SK-N-MC (cell line): Measurements from ENCODE around the gene KCNQ1.

ENCODE experiments used
- EZH2 ChIP-seq: fragments of 200-600 bp; sonication (generic); IDR thresholded peaks from one replicate; pipeline ENCODE4 v1.6.1; 2017; ENCODE audit warnings: antibody characterized with exemption
- POLR2AphosphoS5 ChIP-seq: IDR thresholded peaks from 2 replicates; pipeline ENCODE4 v1.6.1; 2012; ENCODE audit warnings: mild to moderate bottlenecking, low read depth, low read length, borderline replicate concordance

DNA sequence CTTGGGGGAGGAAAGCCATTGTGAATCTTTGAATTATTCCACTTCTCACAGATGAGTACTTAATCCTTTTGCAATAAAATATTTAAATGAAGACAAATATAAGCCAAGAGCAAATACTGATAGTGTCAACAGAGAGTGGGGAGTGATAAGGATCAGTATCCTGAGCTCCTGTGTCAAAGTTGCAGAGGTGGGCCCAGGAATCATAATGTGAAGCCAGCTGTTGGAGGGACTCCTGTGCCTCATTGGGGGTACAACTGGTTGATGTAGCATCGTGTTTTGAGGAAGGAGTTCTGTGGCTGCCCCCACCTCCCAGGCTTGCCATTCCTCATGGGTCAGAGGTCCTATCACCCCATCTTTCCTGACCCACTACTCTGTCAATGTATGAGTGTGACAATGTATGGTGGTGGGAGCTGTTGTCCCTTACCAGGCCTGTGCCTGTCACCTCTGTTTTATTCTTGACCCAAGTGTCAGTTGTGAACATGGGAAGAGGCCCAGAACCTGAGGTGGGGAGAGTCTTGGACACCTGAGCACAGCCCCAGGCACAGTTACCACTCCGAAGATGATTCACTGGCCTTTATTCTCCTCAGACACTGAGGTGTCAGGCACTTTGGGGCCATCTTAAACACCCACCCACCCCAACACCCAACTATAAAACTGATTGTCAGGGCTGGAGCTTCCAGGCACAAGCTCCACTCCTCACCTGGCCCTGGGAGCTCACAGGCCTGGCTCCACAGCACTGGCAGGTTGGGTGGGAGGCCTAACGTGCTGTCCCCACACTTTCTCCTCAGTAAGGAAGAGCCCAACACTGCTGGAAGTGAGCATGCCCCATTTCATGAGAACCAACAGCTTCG, 216.6 kb downstream of the KCNQ1 start:
- TF ChIP-seq EZH2 (no peak), POLR2AphosphoS5 (no peak)
